Thyroid gland (tissue), 4 donors: ENCODE data around the gene CHORDC1. TPM values are rescaled to one million over a fixed set of nuclear protein-coding genes. Genes with fewer than 3 reads are reported as not detected.
"Not testable (repeated sequence)": the region's sequence is repeated elsewhere in the genome, so short reads cannot be mapped to it uniquely, and the experiment has no call there.

ENCODE experiments used
- DNase-seq, 2 donors: peaks; one replicate each; pipeline ENCODE4 v3.0.0-alpha.2; 2019
- H3K27ac ChIP-seq, 3 donors: fragments of 200-600 bp; sonication (generic); 1 replicate in 2 of 3; 2 replicates in 1 of 3; pipeline ENCODE4 v1.5.1; 2016 to 2019; ENCODE audit warnings: mild to moderate bottlenecking in 1 of 3, moderate library complexity in 1 of 3
- H3K27me3 ChIP-seq: fragments of 200-600 bp; sonication (generic); one replicate; pipeline ENCODE4 v1.5.1; 2019
- H3K36me3 ChIP-seq, 2 donors: fragments of 200-600 bp; sonication (generic); one replicate each; pipeline ENCODE4 v1.5.1; 2016 to 2019
- H3K4me1 ChIP-seq, 2 donors: fragments of 200-600 bp; sonication (generic); one replicate each; pipeline ENCODE4 v1.5.1; 2017 to 2019
- H3K4me3 ChIP-seq, 3 donors: fragments of 200-600 bp; sonication (generic); replicated peaks in 1 of 3; 1 replicate in 2 of 3; 2 replicates in 1 of 3; pipeline ENCODE4 v1.5.1; 2016; ENCODE audit warnings: mild to moderate bottlenecking in 1 of 3
- H3K9me3 ChIP-seq: fragments of 200-600 bp; sonication (generic); one replicate; pipeline ENCODE4 v1.5.1; 2017
- POLR2A ChIP-seq, 2 donors: fragments of 450-650 bp; IDR thresholded peaks; one replicate each; pipeline ENCODE4 v1.6.1; 2017; ENCODE audit warnings: antibody characterized with exemption in 2 of 2, mild to moderate bottlenecking in 2 of 2, moderate library complexity in 1 of 2
- WGBS, 2 donors: methylation state at CpG; one replicate each; pipeline ENCODE4 v1.1.5; 2017; 5-methylcytosine and 5-hydroxymethylcytosine counted together
- intact Hi-C: fragments of 100-400 bp; cut with DNase I; formaldehyde crosslinking; loops from one replicate; pipeline ENCODE4 v1.15.1; 2023
- total RNA-seq, 4 donors: library from RNA; depleted of rRNA; stranded (reverse); fragments of >200 nt; gene quantifications; one replicate each; pipeline ENCODE4 v1.2.3, GENCODE V29; 2016
- TF ChIP-seq, protein P1 (sequence below), 6 experiments: fragments of 200-600 bp in 3 of 6; fragments of 450-650 bp in 3 of 6; sonication (generic) in 3 of 6; IDR thresholded peaks; one replicate each; pipeline ENCODE4 v1.5.1; 2016 to 2019; ENCODE audit warnings: antibody characterized with exemption in 6 of 6, mild to moderate bottlenecking in 2 of 6, inconsistent platforms in 1 of 6, moderate library complexity in 1 of 6

CHORDC1 gene
- total RNA-seq, 4 donors from 2014 or later = 48.9 to 102 (median 72.6) TPM

DNA sequence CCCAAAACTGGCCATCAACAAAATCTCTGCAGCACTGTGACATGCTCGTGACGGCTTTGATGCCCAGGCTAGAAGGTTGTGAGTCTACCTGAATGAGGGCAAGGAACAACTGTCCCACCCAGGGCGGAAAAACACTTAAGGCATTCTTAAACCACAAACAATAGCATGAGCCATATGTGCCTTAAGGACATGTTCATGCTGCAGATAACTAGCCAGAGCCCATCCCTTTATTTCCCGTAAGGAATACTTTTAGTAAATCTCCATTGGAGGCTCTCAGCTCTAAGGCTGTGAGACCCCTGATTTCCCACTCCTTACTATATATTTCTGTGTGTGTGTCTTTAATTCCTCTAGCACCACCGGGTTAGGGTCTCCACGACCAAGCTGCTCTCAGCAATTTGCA is 3.4 kb downstream of the CHORDC1 start:
- Histone ChIP-seq H3K27ac (no peak overlapping the region), H3K4me1 (peaks cover 27 to 28% of the 10 kb centered on the region in 2 donors), H3K9me3 (no peaks in the 10 kb centered on the region), H3K27me3 (no peaks in the 10 kb centered on the region), H3K4me3 (no peak overlapping the region), H3K36me3 (no peaks in the 10 kb centered on the region)
- no peak for TF ChIP-seq POLR2A (IDR thresholded peaks at IDR 0.05)
- TF ChIP-seq, protein P1, sequence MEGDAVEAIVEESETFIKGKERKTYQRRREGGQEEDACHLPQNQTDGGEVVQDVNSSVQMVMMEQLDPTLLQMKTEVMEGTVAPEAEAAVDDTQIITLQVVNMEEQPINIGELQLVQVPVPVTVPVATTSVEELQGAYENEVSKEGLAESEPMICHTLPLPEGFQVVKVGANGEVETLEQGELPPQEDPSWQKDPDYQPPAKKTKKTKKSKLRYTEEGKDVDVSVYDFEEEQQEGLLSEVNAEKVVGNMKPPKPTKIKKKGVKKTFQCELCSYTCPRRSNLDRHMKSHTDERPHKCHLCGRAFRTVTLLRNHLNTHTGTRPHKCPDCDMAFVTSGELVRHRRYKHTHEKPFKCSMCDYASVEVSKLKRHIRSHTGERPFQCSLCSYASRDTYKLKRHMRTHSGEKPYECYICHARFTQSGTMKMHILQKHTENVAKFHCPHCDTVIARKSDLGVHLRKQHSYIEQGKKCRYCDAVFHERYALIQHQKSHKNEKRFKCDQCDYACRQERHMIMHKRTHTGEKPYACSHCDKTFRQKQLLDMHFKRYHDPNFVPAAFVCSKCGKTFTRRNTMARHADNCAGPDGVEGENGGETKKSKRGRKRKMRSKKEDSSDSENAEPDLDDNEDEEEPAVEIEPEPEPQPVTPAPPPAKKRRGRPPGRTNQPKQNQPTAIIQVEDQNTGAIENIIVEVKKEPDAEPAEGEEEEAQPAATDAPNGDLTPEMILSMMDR (IDR thresholded peaks at IDR 0.05) = no peak
- WGBS, 2 donors = 96% methylated on average over 6 of the region's 6 CpGs
- no peak for DNase-seq
- intact Hi-C loops = no loop called here

DNA sequence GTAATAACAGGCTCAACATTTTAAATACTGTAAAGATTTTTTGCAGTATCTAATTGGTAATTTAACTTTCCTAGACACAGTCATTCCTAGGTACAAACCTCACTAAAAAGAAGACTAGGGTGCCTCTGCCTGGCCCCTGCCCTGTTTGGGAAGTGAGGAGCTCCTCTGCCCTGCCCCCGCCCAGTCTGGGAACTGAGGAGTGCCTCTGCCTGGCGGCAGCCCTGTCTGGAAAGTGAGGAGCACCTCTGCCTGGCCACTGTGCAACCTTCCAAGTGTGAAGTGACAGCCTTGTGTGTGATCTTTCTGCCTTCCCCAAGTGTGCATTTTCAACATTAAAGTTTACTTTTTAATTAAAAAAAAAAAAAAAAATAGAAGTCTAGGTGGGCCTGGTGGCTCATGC is 4.2 kb downstream of the CHORDC1 start:
- H3K9me3 ChIP-seq = no peaks in the 10 kb centered on the region
- DNase-seq = peak; percentile 54 to 67
- TF ChIP-seq, protein P1 (IDR thresholded peaks at IDR 0.05) = no peak
- TF ChIP-seq POLR2A (IDR thresholded peaks at IDR 0.05) = no peak
- 47 to 58% methylated on average over 2 of the region's 2 CpGs for WGBS, 2 donors
- H3K36me3 ChIP-seq = peaks cover 0 to 3% of the 10 kb centered on the region in 2 donors
- peaks cover 27 to 28% of the 10 kb centered on the region in 2 donors for H3K4me1 ChIP-seq
- intact Hi-C loops = no loop called here
- H3K4me3 ChIP-seq = no peak overlapping the region
- H3K27ac ChIP-seq = peak overlapping the region in 1 of 3 donors; percentile 12
- no peaks in the 10 kb centered on the region for H3K27me3 ChIP-seq

DNA sequence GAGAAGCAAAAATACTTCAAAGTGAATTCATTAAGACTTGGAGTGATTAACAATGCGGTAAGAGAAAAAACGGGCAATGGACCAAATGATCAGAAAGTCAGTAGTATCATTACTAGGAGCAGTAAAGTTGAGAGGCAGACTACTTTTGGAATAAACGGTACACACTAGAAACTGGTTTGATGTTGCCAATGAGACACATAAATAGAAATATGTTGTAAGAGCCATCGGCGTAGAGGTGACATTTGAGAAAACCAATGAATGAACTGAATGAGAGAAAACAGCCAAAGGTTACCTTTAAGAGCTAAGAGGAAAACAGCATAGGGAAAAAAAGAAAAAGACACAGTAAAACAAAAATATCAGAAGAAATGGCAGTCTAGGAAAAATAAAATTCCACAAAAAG is 6.2 kb downstream of the CHORDC1 start:
- intact Hi-C loops = no loop called here
- TF ChIP-seq POLR2A (IDR thresholded peaks at IDR 0.05) = no peak
- TF ChIP-seq, protein P1 (IDR thresholded peaks at IDR 0.05) = no peak
- Histone ChIP-seq H3K4me3 (no peak overlapping the region), H3K36me3 (peaks cover 4% of the 10 kb centered on the region in 2 donors), H3K4me1 (peaks cover 24 to 25% of the 10 kb centered on the region in 2 donors), H3K27me3 (no peaks in the 10 kb centered on the region), H3K27ac (no peak overlapping the region), H3K9me3 (no peaks in the 10 kb centered on the region)
- DNase-seq = no peak
- 90 to 92% methylated on average over 5 of the region's 5 CpGs for WGBS, 2 donors

GRCh38 chr11:90213322-90213721 is 9.5 kb downstream of the CHORDC1 start:
- Histone ChIP-seq H3K4me3 (no peak overlapping the region), H3K27ac (no peak overlapping the region), H3K4me1 (no peaks in the 10 kb centered on the region), H3K36me3 (peaks cover 14 to 15% of the 10 kb centered on the region in 2 donors), H3K27me3 (no peaks in the 10 kb centered on the region), H3K9me3 (no peaks in the 10 kb centered on the region)
- no peak for DNase-seq
- WGBS, 2 donors = 87 to 91% methylated on average over 3 of the region's 3 CpGs
- intact Hi-C loops = no loop called here
- no peak for TF ChIP-seq POLR2A (IDR thresholded peaks at IDR 0.05)
- TF ChIP-seq, protein P1 (IDR thresholded peaks at IDR 0.05) = no peak

DNA sequence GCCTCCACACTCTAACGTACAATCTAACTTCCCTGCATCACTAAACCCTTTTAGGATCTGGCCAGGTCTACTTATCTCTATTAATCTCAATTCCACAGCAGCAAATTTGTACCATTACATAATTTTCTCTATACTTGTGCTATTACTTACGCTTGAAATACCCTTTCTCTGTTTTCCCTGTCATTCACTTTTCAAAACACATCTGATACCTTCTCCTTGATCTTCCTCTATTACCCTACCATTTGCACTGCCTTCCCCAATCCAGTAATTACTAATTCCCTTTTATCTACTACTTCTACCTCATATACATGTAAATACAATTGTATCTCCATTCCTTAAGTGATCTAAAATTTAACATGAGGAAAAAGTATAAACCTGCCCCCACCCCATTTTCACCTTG is 14.0 kb downstream of the CHORDC1 start:
- Histone ChIP-seq H3K36me3 (peaks cover 14 to 22% of the 10 kb centered on the region in 2 donors), H3K4me1 (no peaks in the 10 kb centered on the region), H3K27me3 (no peaks in the 10 kb centered on the region), H3K27ac (no peak overlapping the region), H3K4me3 (no peak overlapping the region), H3K9me3 (no peaks in the 10 kb centered on the region)
- intact Hi-C loops = no loop called here
- no peak for DNase-seq
- WGBS, 2 donors = 91 to 92% methylated on average over 2 of the region's 2 CpGs
- TF ChIP-seq POLR2A (IDR thresholded peaks at IDR 0.05) = no peak
- TF ChIP-seq, protein P1 (IDR thresholded peaks at IDR 0.05) = no peak

DNA sequence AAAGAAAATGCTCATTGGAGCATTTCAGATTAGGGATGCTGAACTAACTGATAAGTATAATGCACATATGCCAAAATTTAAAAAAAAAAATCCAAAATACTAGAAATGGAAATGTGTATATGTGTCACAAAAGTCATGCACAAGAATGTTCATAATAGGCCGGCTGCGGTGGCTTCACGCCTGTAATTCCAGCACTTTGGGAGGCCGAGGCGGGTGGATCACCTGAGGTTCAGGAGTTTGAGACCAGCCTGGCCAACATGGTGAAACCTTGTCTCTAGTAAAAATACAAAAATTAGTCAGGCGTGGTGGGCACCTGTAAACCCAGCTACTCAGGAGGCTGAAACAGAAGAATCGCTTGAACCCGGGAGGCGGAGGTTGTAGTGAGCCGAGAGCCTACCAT is 14.9 kb downstream of the CHORDC1 start:
- H3K27ac ChIP-seq, intact Hi-C loops, H3K9me3 ChIP-seq, H3K27me3 ChIP-seq, H3K4me1 ChIP-seq, H3K4me3 ChIP-seq, DNase-seq: not testable (repeated sequence)
- 90 to 97% methylated on average over 10 of the region's 10 CpGs for WGBS, 2 donors
- H3K36me3 ChIP-seq = peaks cover 14 to 20% of the 10 kb centered on the region in 2 donors
